ENCODE results near the gene LST1.

DNA sequence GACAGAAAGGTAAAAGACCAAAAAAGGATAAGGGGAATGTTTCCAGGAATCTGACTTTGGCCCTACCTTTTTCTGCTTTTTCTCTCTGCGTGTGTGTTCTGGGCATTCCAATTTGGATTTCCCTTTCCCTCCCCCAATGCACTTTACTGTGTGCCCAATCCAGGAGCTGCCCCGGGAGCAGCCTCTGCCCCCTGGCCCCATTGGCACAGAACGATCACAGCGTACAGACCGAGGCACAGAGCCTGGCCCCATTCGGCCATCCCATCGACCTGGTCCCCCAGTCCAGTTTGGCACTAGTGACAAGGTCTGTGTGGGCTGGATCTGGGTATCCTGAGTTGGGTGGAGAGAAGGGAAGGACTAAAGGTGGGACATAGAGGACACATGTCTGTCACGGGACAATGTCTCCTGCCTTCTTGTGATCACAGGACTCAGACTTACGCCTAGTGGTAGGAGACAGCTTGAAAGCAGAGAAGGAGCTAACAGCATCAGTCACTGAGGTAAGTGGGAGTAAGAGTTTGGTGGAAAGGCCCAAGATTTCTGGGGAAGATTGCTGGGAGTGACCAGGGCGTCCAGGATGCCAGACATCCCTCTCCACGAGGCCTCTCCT, 49.0 kb downstream of the LST1 start:
- TF ChIP-seq, protein P1, sequence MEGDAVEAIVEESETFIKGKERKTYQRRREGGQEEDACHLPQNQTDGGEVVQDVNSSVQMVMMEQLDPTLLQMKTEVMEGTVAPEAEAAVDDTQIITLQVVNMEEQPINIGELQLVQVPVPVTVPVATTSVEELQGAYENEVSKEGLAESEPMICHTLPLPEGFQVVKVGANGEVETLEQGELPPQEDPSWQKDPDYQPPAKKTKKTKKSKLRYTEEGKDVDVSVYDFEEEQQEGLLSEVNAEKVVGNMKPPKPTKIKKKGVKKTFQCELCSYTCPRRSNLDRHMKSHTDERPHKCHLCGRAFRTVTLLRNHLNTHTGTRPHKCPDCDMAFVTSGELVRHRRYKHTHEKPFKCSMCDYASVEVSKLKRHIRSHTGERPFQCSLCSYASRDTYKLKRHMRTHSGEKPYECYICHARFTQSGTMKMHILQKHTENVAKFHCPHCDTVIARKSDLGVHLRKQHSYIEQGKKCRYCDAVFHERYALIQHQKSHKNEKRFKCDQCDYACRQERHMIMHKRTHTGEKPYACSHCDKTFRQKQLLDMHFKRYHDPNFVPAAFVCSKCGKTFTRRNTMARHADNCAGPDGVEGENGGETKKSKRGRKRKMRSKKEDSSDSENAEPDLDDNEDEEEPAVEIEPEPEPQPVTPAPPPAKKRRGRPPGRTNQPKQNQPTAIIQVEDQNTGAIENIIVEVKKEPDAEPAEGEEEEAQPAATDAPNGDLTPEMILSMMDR (conservative IDR thresholded peaks at IDR 0.05), result no peak
- TF ChIP-seq EZH2 (IDR thresholded peaks at IDR 0.05; ENCODE audit: low read depth), result no peak

Measured in PC-9 (cell line).